HG03095 (cell line): Measurements from ENCODE around the gene RIPPLY3.

Experiments
- ATAC-seq: cut with Tn5 transposase; IDR thresholded peaks from one replicate; pipeline ENCODE4 v1.9.1; 2021; ENCODE audit warnings: moderate library complexity; ENCODE audit not compliant: unreplicated experiment

The RIPPLY3 gene

GRCh38 chr21:37006486-37007291 lies at the start of gene RIPPLY3:
TSS of gene RIPPLY3 (plus strand) at chr21:37006702. CDS start at chr21:37006773, 71 bp downstream.
- no peak for ATAC-seq

GRCh38 chr21:36959020-36959835 lies 47.3 kb upstream of the RIPPLY3 start:
- ATAC-seq = no peak

GRCh38 chr21:36960676-36961284 lies 45.7 kb upstream of the RIPPLY3 start:
- no peak for ATAC-seq

DNA sequence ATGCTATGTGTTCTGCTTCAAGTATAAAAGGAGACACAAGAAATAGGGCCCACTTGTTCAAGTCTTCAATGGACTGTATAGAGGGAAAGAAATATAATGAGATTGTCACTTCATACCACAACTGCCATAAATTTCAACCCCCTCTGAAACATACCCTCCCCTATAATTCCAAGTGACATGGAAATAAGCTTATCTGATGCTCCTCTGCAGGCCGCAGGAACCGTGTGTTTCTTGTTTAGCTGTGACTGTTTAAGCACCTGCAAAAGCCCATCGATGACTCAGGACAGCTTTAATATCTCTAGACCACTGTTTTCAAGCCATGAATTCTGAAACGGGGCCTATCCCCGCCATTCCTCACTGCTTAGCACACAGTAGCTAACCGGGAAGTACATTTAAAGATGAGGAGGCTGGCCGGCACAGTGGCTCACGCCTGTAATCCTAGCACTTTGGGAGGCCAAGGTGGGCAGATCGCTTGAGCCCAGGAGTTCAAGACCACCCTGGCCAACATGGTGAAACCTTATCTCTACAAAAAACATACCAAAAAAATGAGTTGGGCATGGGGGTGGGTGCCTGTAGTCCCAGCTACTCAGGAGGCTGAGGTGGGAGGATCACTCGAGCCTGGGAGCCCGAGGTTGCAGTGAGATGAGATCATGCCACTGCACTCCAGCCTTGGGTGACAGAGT lies 44.3 kb upstream of the RIPPLY3 start:
- no peak for ATAC-seq

GRCh38 chr21:36964398-36964797 lies 42.1 kb upstream of the RIPPLY3 start:
- ATAC-seq = no peak

- no peak for ATAC-seq
Measured at GRCh38 chr21:36964827-36965719, 41.4 kb upstream of the RIPPLY3 start.

DNA sequence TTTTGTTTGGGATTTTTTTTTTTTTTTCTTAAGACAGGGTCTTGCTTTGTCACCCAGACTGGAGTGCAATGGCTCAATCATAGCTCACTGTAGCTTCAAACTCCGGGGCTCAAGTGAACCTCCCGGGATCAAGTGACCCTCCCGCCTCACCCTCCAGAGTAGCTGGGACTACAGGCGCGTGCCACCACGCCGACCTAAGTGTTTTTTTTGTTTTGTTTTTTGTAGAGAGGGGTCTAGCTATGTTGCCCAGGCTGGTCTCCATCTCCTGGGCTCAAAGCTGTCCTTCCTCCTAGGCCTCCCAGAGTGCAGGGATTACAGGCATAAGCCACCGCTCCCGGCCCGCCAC lies 40.8 kb upstream of the RIPPLY3 start:
- ATAC-seq = no peak

DNA sequence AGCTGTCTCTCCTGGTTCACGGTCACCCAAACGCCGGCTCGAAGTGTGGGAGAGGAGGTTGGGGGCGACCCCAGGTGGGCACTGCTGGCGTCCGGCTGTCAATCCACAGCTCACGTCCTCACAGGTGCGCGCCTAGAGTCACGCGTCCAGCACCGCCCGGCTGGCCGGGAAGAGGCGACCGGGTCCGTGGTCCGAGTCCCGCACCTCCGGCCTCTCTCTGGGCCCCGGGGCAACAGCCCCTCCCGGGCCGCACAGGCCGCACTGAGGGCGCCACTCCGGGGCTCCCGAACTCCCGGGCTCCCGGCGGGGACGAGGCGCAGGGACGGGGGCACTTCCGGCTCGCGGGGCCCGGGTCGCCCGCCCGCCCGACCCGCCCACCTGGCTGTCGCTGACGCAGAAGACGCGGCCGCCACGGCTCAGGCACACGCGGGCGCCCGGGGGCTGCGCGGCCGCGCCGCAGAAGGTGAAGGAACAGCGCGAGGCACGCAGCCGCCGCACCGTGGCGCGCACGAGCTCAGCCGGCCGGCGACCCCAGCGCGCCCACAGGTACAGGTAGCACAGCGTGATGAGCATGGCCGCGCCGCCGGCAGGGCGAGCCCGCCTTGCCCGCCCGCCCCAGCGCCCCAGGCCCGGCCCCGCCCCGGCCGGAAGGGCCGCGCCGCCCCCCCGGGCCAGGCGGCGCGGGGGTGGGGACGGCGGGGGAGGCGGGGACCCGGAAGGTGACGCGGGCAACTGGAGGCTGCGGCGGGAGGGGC lies 40.3 kb upstream of the RIPPLY3 start, which contains the start of gene HLCS:
Gene HLCS (minus strand): TSS at position 604 of the 755 bp plus-strand sequence. CDS start 31 bp downstream, at position 573.
- peak; percentile 71 for ATAC-seq

DNA sequence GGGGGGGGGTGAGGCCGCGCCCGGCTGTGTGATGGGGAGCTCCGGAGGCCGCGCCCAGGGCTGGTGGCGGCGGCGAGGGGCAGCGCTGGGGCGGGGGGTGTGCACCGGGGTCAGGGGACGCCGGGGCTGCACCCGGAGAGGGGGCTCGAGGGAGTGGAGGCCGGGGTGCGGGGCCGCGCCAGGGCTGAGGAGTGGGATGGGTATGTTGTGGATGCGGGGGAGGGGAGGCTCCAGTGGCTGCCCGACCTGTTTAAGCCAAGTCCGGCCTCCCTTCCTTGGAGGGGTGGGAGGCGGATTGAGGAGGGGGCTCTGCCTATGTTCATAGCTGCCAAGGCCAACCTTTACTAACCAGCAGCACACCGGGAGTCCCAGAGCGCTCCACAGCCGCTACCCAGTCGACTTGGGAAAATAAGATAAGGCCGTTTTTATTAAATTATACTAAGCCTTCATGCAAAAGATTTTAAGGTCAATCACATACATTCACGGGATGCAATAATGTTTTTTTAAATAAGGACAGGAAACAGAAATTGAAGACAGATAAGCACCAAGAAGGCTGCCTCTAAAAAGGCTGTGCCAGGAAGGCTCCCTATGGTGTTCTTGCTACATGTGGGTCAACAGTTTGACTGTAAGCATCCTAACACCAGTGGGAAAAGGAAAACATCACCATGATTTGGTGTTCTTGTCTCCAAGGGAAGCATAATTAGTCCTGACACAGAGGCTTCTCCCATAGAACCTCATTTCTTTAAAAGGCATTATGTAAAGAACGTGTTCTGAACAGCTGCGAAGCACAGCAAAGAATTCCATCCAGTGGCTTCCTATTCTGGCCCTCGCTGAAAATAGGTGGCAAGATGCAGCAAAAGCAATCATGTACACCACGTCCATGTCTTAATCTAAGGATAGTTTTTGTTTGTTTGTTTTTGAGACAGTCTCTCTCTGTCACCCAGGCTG lies 39.4 kb upstream of the RIPPLY3 start:
- ATAC-seq = peak; percentile 9

DNA sequence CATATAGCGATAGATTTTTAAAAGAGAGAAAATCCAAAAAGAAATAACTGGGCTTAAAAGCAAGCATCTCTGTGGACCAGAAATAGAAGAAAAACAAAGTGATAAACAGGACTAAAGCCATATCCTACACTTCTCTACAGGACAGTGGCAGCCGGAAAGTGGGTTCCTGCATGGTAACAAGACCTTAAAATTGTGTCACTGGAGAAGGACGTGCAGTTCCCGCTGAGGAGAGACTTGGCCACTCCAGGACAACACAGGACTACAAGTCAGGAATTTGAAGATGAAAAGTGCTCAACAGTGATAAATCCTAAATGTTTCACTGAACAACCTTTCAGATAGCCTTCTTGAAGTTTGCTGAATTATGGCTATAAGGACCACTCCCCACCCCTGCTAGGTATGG lies 38.1 kb upstream of the RIPPLY3 start:
- no peak for ATAC-seq

- ATAC-seq = no peak
Measured at GRCh38 chr21:36968976-36969375, 37.5 kb upstream of the RIPPLY3 start.

DNA sequence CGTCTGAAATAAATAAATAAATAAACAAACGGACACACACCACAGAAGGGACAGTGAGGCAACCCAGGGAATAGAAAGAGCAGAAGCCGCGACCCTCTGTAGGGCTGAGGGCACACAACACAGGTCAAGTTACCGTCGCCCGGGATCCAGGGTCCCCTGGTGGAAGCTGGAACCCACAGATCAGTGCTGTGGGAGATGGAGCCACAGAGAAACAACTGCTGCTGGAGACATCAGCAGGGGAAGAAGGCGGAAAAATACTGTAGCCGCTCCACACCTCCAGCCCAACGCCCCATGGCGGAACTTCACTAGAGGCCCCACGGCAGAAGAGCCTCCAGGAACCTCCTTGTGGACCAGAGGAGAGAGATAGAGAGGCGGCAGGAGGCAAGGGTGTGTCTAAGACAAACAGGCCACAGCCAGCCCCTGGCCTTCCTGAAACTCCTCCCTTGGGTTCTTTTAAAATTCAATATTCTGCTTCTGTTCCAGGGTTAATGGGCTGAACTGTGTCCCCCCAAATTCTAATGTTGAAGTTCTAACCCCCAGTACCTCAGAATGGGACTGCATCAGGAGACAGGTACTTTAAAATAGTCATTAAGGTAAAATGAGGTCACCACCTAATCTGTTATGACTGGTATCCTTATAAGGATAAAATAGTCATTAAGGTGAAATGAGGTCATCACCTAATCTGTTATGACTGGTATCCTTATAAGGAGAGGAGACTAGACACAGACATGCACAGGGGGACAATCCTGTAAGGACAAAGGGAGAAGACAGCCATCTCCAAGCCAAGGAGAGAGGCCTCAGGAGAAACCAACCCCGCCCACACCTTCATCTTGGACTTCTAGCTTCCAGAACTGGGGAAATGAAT lies 32.3 kb upstream of the RIPPLY3 start:
- no peak for ATAC-seq

DNA sequence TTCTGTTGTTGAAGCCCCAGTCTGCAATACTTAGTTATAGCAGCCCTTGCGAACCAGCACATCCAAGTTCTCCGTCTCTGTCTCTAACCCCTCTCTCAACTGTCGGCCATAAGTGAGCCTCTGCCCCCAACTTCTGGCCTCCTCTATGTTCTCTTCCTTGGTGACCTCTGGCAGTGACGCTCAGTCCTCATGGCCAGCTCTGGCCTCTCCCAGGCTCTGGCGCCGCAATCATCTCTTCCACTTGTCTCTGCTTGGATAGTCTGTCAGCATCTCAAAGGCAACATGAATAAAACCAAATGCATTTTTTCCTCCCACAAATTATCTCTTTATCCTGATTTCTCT lies 31.7 kb upstream of the RIPPLY3 start:
- ATAC-seq = no peak

DNA sequence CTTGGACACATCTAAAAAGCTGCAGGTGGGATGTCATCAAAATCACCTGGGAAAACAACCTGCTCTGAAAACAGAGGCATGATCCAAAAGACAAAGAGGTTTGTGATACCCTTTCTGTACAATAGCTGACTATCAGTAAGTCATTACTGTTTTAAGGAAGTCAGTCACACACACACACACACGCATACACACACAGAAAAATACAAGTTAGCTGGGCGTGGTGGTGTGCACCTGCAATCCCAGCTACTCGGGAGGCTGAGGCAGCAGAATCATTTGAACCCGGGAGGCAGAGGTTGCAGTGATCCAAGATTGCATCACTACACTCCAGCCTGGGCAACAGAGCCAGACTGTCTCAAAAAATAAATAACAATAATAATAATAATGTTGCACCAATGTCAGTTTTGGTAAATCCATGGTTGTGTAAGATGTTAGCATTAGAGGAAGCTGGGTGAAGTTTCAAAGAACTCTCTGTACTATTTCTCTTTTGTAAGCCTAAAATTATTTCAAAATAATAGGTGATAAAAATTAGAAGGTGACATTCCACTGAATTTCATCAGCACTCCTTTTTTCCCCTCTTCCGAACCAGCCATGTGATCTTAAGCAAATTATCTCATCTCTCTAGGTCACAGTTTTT lies 30.2 kb upstream of the RIPPLY3 start:
- ATAC-seq = no peak

DNA sequence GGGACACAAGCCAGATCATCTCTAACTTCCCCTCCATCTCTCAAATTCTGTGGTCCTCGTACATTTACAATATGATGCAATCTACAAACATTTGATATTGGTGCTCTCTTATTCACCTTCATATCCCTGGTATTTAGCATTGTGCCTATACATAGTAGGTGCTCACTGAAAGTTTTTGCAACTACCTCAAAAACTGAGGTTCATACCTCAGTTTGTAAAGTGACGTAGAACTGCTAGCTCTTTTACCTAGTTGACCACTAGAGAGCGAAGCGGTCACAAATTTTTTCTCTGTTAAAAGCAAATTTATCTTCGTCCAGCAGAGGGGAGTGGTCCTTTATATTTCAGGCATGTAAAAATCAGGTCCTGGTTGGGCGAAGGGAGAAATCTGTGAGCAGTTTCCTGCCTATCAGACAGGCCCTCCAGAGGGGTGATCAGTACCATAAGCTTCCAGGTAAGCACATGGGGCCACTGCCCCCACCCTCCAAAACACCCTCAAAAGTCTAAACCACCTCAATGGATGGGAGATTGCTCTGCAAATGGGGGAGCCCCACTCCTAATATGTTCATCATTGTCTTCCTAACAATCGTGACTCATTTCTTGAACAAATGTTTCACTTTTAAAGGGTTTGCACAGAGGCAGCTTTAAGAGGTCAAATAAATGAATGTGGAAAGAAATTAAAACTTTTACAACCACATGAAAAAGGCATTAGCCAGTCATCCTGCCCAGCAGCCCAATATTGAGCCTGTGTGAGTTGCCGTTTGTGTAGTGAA lies 29.4 kb upstream of the RIPPLY3 start:
- ATAC-seq = peak; percentile 64
